Immature natural killer cell (primary cell): Measurements from ENCODE around the gene AQP12A. TPM values are rescaled to one million over a fixed set of nuclear protein-coding genes. Genes with fewer than 3 reads are reported as not detected.
A peak's percentile ranks its signal among the peaks of the same experiment; 100 is the strongest.

Experiments
- DNase-seq, 3 donors: peaks; one replicate each; pipeline ENCODE4 v3.0.0; 2022; ENCODE audit warnings: mixed read lengths in 1 of 3
- H3K27ac Mint-ChIP-seq, 6 donors: one replicate each; pipeline ENCODE4 v1.8.0; 2020; ENCODE audit warnings: mixed read lengths in 6 of 6, mild to moderate bottlenecking in 5 of 6, inconsistent platforms in 4 of 6, moderate library complexity in 3 of 6
- H3K27me3 Mint-ChIP-seq, 3 donors: one replicate each; pipeline ENCODE4 v1.8.0; 2020 to 2021; ENCODE audit warnings: low read depth in 3 of 3, mild to moderate bottlenecking in 3 of 3, mixed read lengths in 3 of 3, moderate library complexity in 3 of 3, inconsistent platforms in 1 of 3
- H3K36me3 Mint-ChIP-seq, 3 donors: one replicate each; pipeline ENCODE4 v1.8.0; 2020; ENCODE audit warnings: mixed read lengths in 3 of 3, inconsistent platforms in 2 of 3, mild to moderate bottlenecking in 2 of 3
- H3K4me1 Mint-ChIP-seq, 2 donors: one replicate each; pipeline ENCODE4 v1.8.0; 2020; ENCODE audit warnings: inconsistent platforms in 2 of 2, mild to moderate bottlenecking in 2 of 2, mixed read lengths in 2 of 2, moderate library complexity in 1 of 2
- H3K4me3 Mint-ChIP-seq, 5 donors: one replicate each; pipeline ENCODE4 v1.8.0; 2020; ENCODE audit warnings: mild to moderate bottlenecking in 5 of 5, mixed read lengths in 5 of 5, inconsistent platforms in 3 of 5, moderate library complexity in 3 of 5
- H3K9me3 Mint-ChIP-seq, 6 donors: one replicate each; pipeline ENCODE4 v1.8.0; 2020; ENCODE audit warnings: mild to moderate bottlenecking in 6 of 6, mixed read lengths in 6 of 6, inconsistent platforms in 4 of 6, moderate library complexity in 3 of 6
- polyA plus RNA-seq, 3 donors: library from polyadenylated mRNA; unstranded; fragments of 300-500 nt; fragmentation: Illumina TruSeq; gene quantifications; one replicate each; pipeline ENCODE4 v1.2.3, GENCODE V29; 2021

AQP12A gene
- polyA plus RNA-seq, 3 donors from 2014 or later = not detected

GRCh38 chr2:240701091-240701735 is 9.5 kb downstream of the AQP12A start:
- no peaks in the 10 kb centered on the region for H3K9me3 Mint-ChIP-seq
- peaks cover 3 to 10% of the 10 kb centered on the region in 2 donors for H3K4me1 Mint-ChIP-seq
- no peak for DNase-seq
- no peak overlapping the region for H3K4me3 Mint-ChIP-seq
- H3K27me3 Mint-ChIP-seq = peaks cover 2 to 7% (median 5%) of the 10 kb centered on the region in 3 donors
- no peak overlapping the region for H3K27ac Mint-ChIP-seq
- H3K36me3 Mint-ChIP-seq = no peaks in the 10 kb centered on the region

GRCh38 chr2:240701736-240702639 is 10.3 kb downstream of the AQP12A start:
- Mint-ChIP-seq H3K27ac (no peak overlapping the region), H3K4me3 (no peak overlapping the region), H3K27me3 (peaks cover 2 to 7% (median 6%) of the 10 kb centered on the region in 3 donors), H3K36me3 (no peaks in the 10 kb centered on the region), H3K4me1 (peaks cover 3 to 10% of the 10 kb centered on the region in 2 donors), H3K9me3 (no peaks in the 10 kb centered on the region)
- no peak for DNase-seq

GRCh38 chr2:240702640-240703011 is 11.0 kb downstream of the AQP12A start:
- DNase-seq = no peak
- Mint-ChIP-seq H3K4me3 (no peak overlapping the region), H3K9me3 (no peaks in the 10 kb centered on the region), H3K27ac (no peak overlapping the region), H3K27me3 (peaks cover 2 to 7% (median 7%) of the 10 kb centered on the region in 3 donors), H3K36me3 (no peaks in the 10 kb centered on the region), H3K4me1 (peaks cover 3 to 10% of the 10 kb centered on the region in 2 donors)

GRCh38 chr2:240703417-240704341 is 12.0 kb downstream of the AQP12A start:
- DNase-seq = no peak
- Mint-ChIP-seq H3K27me3 (peaks cover 2 to 11% (median 7%) of the 10 kb centered on the region in 3 donors), H3K27ac (no peak overlapping the region), H3K4me3 (no peak overlapping the region), H3K9me3 (no peaks in the 10 kb centered on the region), H3K36me3 (no peaks in the 10 kb centered on the region), H3K4me1 (peaks cover 3 to 10% of the 10 kb centered on the region in 2 donors)

- DNase-seq = no peak
- peaks cover 3 to 10% of the 10 kb centered on the region in 2 donors for H3K4me1 Mint-ChIP-seq
- no peak overlapping the region for H3K27ac Mint-ChIP-seq
- H3K36me3 Mint-ChIP-seq = no peaks in the 10 kb centered on the region
- H3K27me3 Mint-ChIP-seq = peaks cover 2 to 12% (median 7%) of the 10 kb centered on the region in 3 donors
- no peak overlapping the region for H3K4me3 Mint-ChIP-seq
- H3K9me3 Mint-ChIP-seq = no peaks in the 10 kb centered on the region
Measured at GRCh38 chr2:240704651-240705050, 13.0 kb downstream of the AQP12A start.

GRCh38 chr2:240705204-240705791 is 13.6 kb downstream of the AQP12A start:
- Mint-ChIP-seq H3K36me3 (no peaks in the 10 kb centered on the region), H3K27ac (no peak overlapping the region), H3K27me3 (peaks cover 2 to 12% (median 7%) of the 10 kb centered on the region in 3 donors), H3K9me3 (no peaks in the 10 kb centered on the region), H3K4me3 (no peak overlapping the region), H3K4me1 (peaks cover 3 to 10% of the 10 kb centered on the region in 2 donors)
- DNase-seq = no peak

- H3K27ac Mint-ChIP-seq = no peak overlapping the region
Measured at GRCh38 chr2:240707043-240707756, 15.5 kb downstream of the AQP12A start.

GRCh38 chr2:240707821-240708220 is 16.2 kb downstream of the AQP12A start:
- peaks cover 0 to 12% (median 7%) of the 10 kb centered on the region in 3 donors for H3K27me3 Mint-ChIP-seq
- H3K4me3 Mint-ChIP-seq = no peak overlapping the region
- no peak for DNase-seq
- peaks cover 3 to 10% of the 10 kb centered on the region in 2 donors for H3K4me1 Mint-ChIP-seq
- H3K36me3 Mint-ChIP-seq = no peaks in the 10 kb centered on the region
- no peaks in the 10 kb centered on the region for H3K9me3 Mint-ChIP-seq
- H3K27ac Mint-ChIP-seq = no peak overlapping the region

More at GRCh38 chr2:240707043-240707756, 15.5 kb downstream of the AQP12A start:
- Mint-ChIP-seq H3K9me3 (no peaks in the 10 kb centered on the region), H3K27me3 (peaks cover 0 to 12% (median 7%) of the 10 kb centered on the region in 3 donors), H3K4me1 (peaks cover 3 to 10% of the 10 kb centered on the region in 2 donors), H3K4me3 (no peak overlapping the region), H3K36me3 (no peaks in the 10 kb centered on the region)
- no peak for DNase-seq

- no peak for DNase-seq
- no peak overlapping the region for H3K4me3 Mint-ChIP-seq
- H3K27me3 Mint-ChIP-seq = peaks cover 0 to 12% (median 5%) of the 10 kb centered on the region in 3 donors
- H3K36me3 Mint-ChIP-seq = no peaks in the 10 kb centered on the region
- no peaks in the 10 kb centered on the region for H3K9me3 Mint-ChIP-seq
- peak overlapping the region in 1 of 6 donors; percentile 25 for H3K27ac Mint-ChIP-seq
- peaks cover 3 to 10% of the 10 kb centered on the region in 2 donors for H3K4me1 Mint-ChIP-seq
Measured at GRCh38 chr2:240708457-240708856, 16.8 kb downstream of the AQP12A start.

GRCh38 chr2:240711296-240711695 is 19.6 kb downstream of the AQP12A start:
- Mint-ChIP-seq H3K27ac (no peak overlapping the region), H3K4me1 (no peaks in the 10 kb centered on the region), H3K9me3 (no peaks in the 10 kb centered on the region), H3K4me3 (no peak overlapping the region), H3K27me3 (peaks cover 0 to 7% (median 0%) of the 10 kb centered on the region in 3 donors), H3K36me3 (no peaks in the 10 kb centered on the region)
- no peak for DNase-seq

- no peaks in the 10 kb centered on the region for H3K9me3 Mint-ChIP-seq
Measured at GRCh38 chr2:240711701-240712100, 20.0 kb downstream of the AQP12A start.

GRCh38 chr2:240712121-240712520 is 20.5 kb downstream of the AQP12A start:
- no peaks in the 10 kb centered on the region for H3K4me1 Mint-ChIP-seq
- H3K4me3 Mint-ChIP-seq = no peak overlapping the region
- no peak overlapping the region for H3K27ac Mint-ChIP-seq
- no peaks in the 10 kb centered on the region for H3K9me3 Mint-ChIP-seq
- no peaks in the 10 kb centered on the region for H3K36me3 Mint-ChIP-seq
- peaks cover 0 to 5% (median 0%) of the 10 kb centered on the region in 3 donors for H3K27me3 Mint-ChIP-seq
- no peak for DNase-seq

More at GRCh38 chr2:240711701-240712100, 20.0 kb downstream of the AQP12A start:
- Mint-ChIP-seq H3K36me3 (no peaks in the 10 kb centered on the region), H3K27me3 (peaks cover 0 to 7% (median 0%) of the 10 kb centered on the region in 3 donors), H3K4me1 (no peaks in the 10 kb centered on the region), H3K4me3 (no peak overlapping the region), H3K27ac (no peak overlapping the region)
- DNase-seq = no peak
